AG09309 (cell line): ENCODE results near the gene FNDC4.
"Not testable (repeated sequence)": the region's sequence is repeated elsewhere in the genome, so short reads cannot be mapped to it uniquely, and the experiment has no call there.

Source experiments
- DNase-seq: peaks from one replicate; pipeline ENCODE4 v3.0.0-alpha.2; 2010; ENCODE audit warnings: low read depth
- H3K4me3 ChIP-seq: 2 replicates; pipeline ENCODE4 v1.5.1; 2011; ENCODE audit warnings: mild to moderate bottlenecking, low read depth, low read length, moderate library complexity; ENCODE audit not compliant: control insufficient read depth
- CTCF ChIP-seq: IDR thresholded peaks from 2 replicates; pipeline ENCODE4 v1.5.1; 2011; ENCODE audit warnings: mild to moderate bottlenecking, low read depth, low read length, inconsistent platforms; ENCODE audit not compliant: insufficient read depth, control insufficient read depth; ENCODE audit errors: missing control alignments

The FNDC4 gene

GRCh38 chr2:27494944-27495554, at the start of gene FNDC4:
TSS of gene FNDC4 (minus strand) at chr2:27495200. CDS start at chr2:27494679, 521 bp downstream.
- H3K4me3 ChIP-seq: peak within 1 kb of the TSS; percentile 95
- TF ChIP-seq CTCF: no peak
- DNase-seq: no peak

GRCh38 chr2:27544143-27544821, 49.3 kb upstream of the FNDC4 start:
- no peak overlapping the region for H3K4me3 ChIP-seq
- DNase-seq: no peak
- TF ChIP-seq CTCF: no peak

GRCh38 chr2:27539649-27540048, 44.6 kb upstream of the FNDC4 start:
- not testable (repeated sequence) for DNase-seq, H3K4me3 ChIP-seq

- not testable (repeated sequence) for H3K4me3 ChIP-seq
These were observed 43.9 kb upstream of the FNDC4 start for GRCh38 chr2:27538839-27539450.

GRCh38 chr2:27537287-27537686, 42.3 kb upstream of the FNDC4 start:
- TF ChIP-seq CTCF: no peak
- no peak for DNase-seq
- no peak overlapping the region for H3K4me3 ChIP-seq

More at GRCh38 chr2:27538839-27539450, 43.9 kb upstream of the FNDC4 start:
- not testable (repeated sequence) for DNase-seq

GRCh38 chr2:27531983-27532382, 37.0 kb upstream of the FNDC4 start:
- TF ChIP-seq CTCF: no peak
- no peak overlapping the region for H3K4me3 ChIP-seq
- DNase-seq: no peak

- DNase-seq: no peak
- no peak for TF ChIP-seq CTCF
- no peak overlapping the region for H3K4me3 ChIP-seq
These were observed 32.2 kb upstream of the FNDC4 start for GRCh38 chr2:27527182-27527581.

- no peak overlapping the region for H3K4me3 ChIP-seq
- DNase-seq: no peak
- TF ChIP-seq CTCF: no peak
These were observed 27.5 kb upstream of the FNDC4 start for GRCh38 chr2:27522400-27522945.
